Sigmoid colon (tissue), 4 donors: ENCODE data around the gene MSANTD1.

Experiments
- CTCF ChIP-seq, 4 experiments: fragments of 450-650 bp in 3 of 4; fragments of 200-600 bp in 1 of 4; IDR thresholded peaks; one replicate each; pipeline ENCODE4 v1.5.1; 2016 to 2019; ENCODE audit warnings: antibody characterized with exemption in 4 of 4, mild to moderate bottlenecking in 3 of 4, moderate library complexity in 2 of 4
- POLR2A ChIP-seq, 2 donors: fragments of 450-650 bp; IDR thresholded peaks; one replicate each; pipeline ENCODE4 v1.6.1; 2016; ENCODE audit warnings: antibody characterized with exemption in 2 of 2, mild to moderate bottlenecking in 2 of 2, moderate library complexity in 2 of 2
- POLR2AphosphoS5 ChIP-seq, 4 donors: sonication (generic); formaldehyde crosslinking; IDR thresholded peaks; one replicate each; pipeline ENCODE4 v1.6.1; 2017; ENCODE audit warnings: antibody characterized with exemption in 4 of 4

GRCh38 chr4:3238721-3239120 is 10.2 kb upstream of the MSANTD1 start:
- TF ChIP-seq CTCF (IDR thresholded peaks at IDR 0.05) (no peak), POLR2A (IDR thresholded peaks at IDR 0.05) (no peak), POLR2AphosphoS5 (IDR thresholded peaks at IDR 0.05) (no peak)
